NCI-H510A treated with DMSO at 0.1 percent for 48 hours (cell line): ENCODE measurements around the gene RPS28.
"Not testable (repeated sequence)": the region's sequence is repeated elsewhere in the genome, so short reads cannot be mapped to it uniquely, and the experiment has no call there.

ENCODE experiments used
- DNase-seq: peaks from one replicate; lab custom pipeline; 2025; lab: John Stamatoyannopoulos, UW

RPS28 gene

GRCh38 chr19:8342684-8343482, 21.6 kb downstream of the RPS28 start, which contains the start of gene KANK3:
Gene KANK3, minus strand, starts transcription at chr19:8343262. Its CDS starts 5,434 bp downstream, at chr19:8337828.
- peak; percentile 89 for DNase-seq

GRCh38 chr19:8343483-8343844, 22.2 kb downstream of the RPS28 start:
- DNase-seq = no peak

GRCh38 chr19:8349629-8350372, 28.5 kb downstream of the RPS28 start:
- DNase-seq = not testable (repeated sequence)

GRCh38 chr19:8352134-8352827, 31.0 kb downstream of the RPS28 start:
- DNase-seq = no peak

- DNase-seq = not testable (repeated sequence)
Measured at GRCh38 chr19:8352845-8353244, 31.5 kb downstream of the RPS28 start.

- no peak for DNase-seq
Measured at GRCh38 chr19:8355631-8356402, 34.5 kb downstream of the RPS28 start.

- no peak for DNase-seq
Measured at GRCh38 chr19:8357007-8357521, 35.8 kb downstream of the RPS28 start.

- no peak for DNase-seq
Measured at GRCh38 chr19:8358948-8359347, 37.7 kb downstream of the RPS28 start.

GRCh38 chr19:8360196-8360595, 38.9 kb downstream of the RPS28 start:
- no peak for DNase-seq

GRCh38 chr19:8361921-8362793, 40.9 kb downstream of the RPS28 start:
- DNase-seq = peak; percentile 69

GRCh38 chr19:8363803-8364771, 42.8 kb downstream of the RPS28 start, which contains the start of gene ANGPTL4:
Gene ANGPTL4, plus strand, starts transcription at chr19:8364155. Its CDS starts 167 bp downstream, at chr19:8364322.
- peak; percentile 19 for DNase-seq

GRCh38 chr19:8366121-8366581, 44.9 kb downstream of the RPS28 start:
- no peak for DNase-seq

- DNase-seq = no peak
Measured at GRCh38 chr19:8366961-8367326, 45.6 kb downstream of the RPS28 start.

- no peak for DNase-seq
Measured at GRCh38 chr19:8367327-8368001, 46.2 kb downstream of the RPS28 start.

- no peak for DNase-seq
Measured at GRCh38 chr19:8370176-8371010, 49.1 kb downstream of the RPS28 start.

- DNase-seq = no peak
Measured at GRCh38 chr19:8371011-8371804, 49.9 kb downstream of the RPS28 start.
